T-cell (primary cell): ENCODE results near the gene C1orf21. TPM values are rescaled to one million over a fixed set of nuclear protein-coding genes. Genes with fewer than 3 reads are reported as not detected.

Experiments used
- ATAC-seq, 4 experiments: fragments of 200-7000 bp in 3 of 4; fragments of 150-1000 bp in 1 of 4; cut with Tn5 transposase; replicated peaks in 1 of 4; 1 replicate in 3 of 4; 2 replicates in 1 of 4; pipeline ENCODE4 v1.10.0; 2021; ENCODE audit warnings: moderate library complexity in 3 of 4, mild to moderate bottlenecking in 2 of 4, moderate number of reproducible peaks in 1 of 4
- CTCF ChIA-PET, 2 donors: fragments of 300-600 bp; sonication (Branson Sonifier 250); formaldehyde crosslinking; loops; one replicate each; lab custom pipeline; 2022; ENCODE audit warnings: antibody characterized with exemption in 2 of 2; lab: Charles Lee
- POLR2A ChIA-PET, 2 donors: fragments of 300-600 bp; sonication (Branson Sonifier 250); formaldehyde crosslinking; loops; one replicate each; lab custom pipeline; 2022; ENCODE audit warnings: antibody characterized with exemption in 2 of 2; lab: Charles Lee
- DNase-seq, 35 experiments: peaks; one replicate each; pipeline versions ENCODE4 v3.0.0 to v3.0.0-alpha.2; 2013 to 2023
- H3K27ac ChIP-seq: one replicate; pipeline ENCODE4 v1.5.1; 2013; ENCODE audit warnings: low read length
- H3K27me3 ChIP-seq, 2 experiments: replicated peaks in 1 of 2; 1 replicate in 1 of 2; 2 replicates in 1 of 2; pipeline versions ENCODE4 v1.6.1 to v1.7.0; 2013; ENCODE audit warnings: low read length in 1 of 2, mixed read lengths in 1 of 2; ENCODE audit not compliant: control insufficient read depth in 2 of 2, insufficient read depth in 2 of 2; ENCODE audit errors: extremely low read depth in 1 of 2
- H3K36me3 ChIP-seq, 2 donors: 1 replicate in 1 of 2; 2 replicates in 1 of 2; pipeline versions ENCODE4 v1.6.1 to v1.7.0; 2013; ENCODE audit warnings: low read length in 1 of 2; ENCODE audit not compliant: control insufficient read depth in 2 of 2, insufficient read depth in 1 of 2; ENCODE audit errors: extremely low read depth in 1 of 2
- H3K4me1 ChIP-seq, 2 experiments: 1 replicate in 1 of 2; 2 replicates in 1 of 2; pipeline versions ENCODE4 v1.6.1 to v1.7.0; 2013; ENCODE audit warnings: low read length in 2 of 2, mixed read lengths in 1 of 2; ENCODE audit not compliant: insufficient read depth in 2 of 2, control insufficient read depth in 1 of 2; ENCODE audit errors: extremely low read depth in 1 of 2
- H3K4me3 ChIP-seq, 2 donors: 1 replicate in 1 of 2; 2 replicates in 1 of 2; pipeline versions ENCODE4 v1.5.1 to v1.7.0; 2013; ENCODE audit warnings: mild to moderate bottlenecking in 2 of 2, low read length in 1 of 2, moderate library complexity in 1 of 2; ENCODE audit not compliant: control insufficient read depth in 1 of 2; ENCODE audit errors: extremely low read depth in 1 of 2
- H3K9me3 ChIP-seq: 2 replicates; pipeline ENCODE4 v1.7.0; 2013
- H3K27ac Mint-ChIP-seq, 2 donors: one replicate each; pipeline ENCODE4 v1.8.0; 2020 to 2021; ENCODE audit warnings: mild to moderate bottlenecking in 2 of 2, mixed read lengths in 2 of 2
- H3K27me3 Mint-ChIP-seq, 2 donors: one replicate each; pipeline ENCODE4 v1.8.0; 2021 to 2022; ENCODE audit warnings: mixed read lengths in 2 of 2
- H3K36me3 Mint-ChIP-seq: one replicate; pipeline ENCODE4 v1.8.0; 2021; ENCODE audit warnings: mixed read lengths
- H3K4me1 Mint-ChIP-seq, 3 donors: one replicate each; pipeline ENCODE4 v1.8.0; 2020 to 2022; ENCODE audit warnings: mixed read lengths in 3 of 3, mild to moderate bottlenecking in 1 of 3
- H3K4me3 Mint-ChIP-seq, 3 donors: one replicate each; pipeline ENCODE4 v1.8.0; 2020 to 2022; ENCODE audit warnings: mild to moderate bottlenecking in 3 of 3, mixed read lengths in 3 of 3, moderate library complexity in 3 of 3
- H3K9me3 Mint-ChIP-seq, 3 donors: one replicate each; pipeline ENCODE4 v1.8.0; 2020 to 2022; ENCODE audit warnings: mixed read lengths in 3 of 3
- WGBS: methylation state at CpG from one replicate; pipeline ENCODE4 v1.1.5; 2013; ENCODE audit warnings: missing lambda C conversion rate; ENCODE audit not compliant: insufficient coverage; 5-methylcytosine and 5-hydroxymethylcytosine counted together
- total RNA-seq, 35 experiments: library from RNA in 6 of 35; stranded (reverse) in 6 of 35; fragments of 120-200 nt in 1 of 35; gene quantifications; one replicate each; pipeline versions ENCODE4 v1.2.1 to v1.2.4 and lab custom pipeline; 2013 to 2026

Gene C1orf21
- total RNA-seq, 5 donors from 2014 or later (not counting 1 experiment from before 2014, with no cell fraction given): 1.4 to 17.2 (median 5.9) TPM

DNA sequence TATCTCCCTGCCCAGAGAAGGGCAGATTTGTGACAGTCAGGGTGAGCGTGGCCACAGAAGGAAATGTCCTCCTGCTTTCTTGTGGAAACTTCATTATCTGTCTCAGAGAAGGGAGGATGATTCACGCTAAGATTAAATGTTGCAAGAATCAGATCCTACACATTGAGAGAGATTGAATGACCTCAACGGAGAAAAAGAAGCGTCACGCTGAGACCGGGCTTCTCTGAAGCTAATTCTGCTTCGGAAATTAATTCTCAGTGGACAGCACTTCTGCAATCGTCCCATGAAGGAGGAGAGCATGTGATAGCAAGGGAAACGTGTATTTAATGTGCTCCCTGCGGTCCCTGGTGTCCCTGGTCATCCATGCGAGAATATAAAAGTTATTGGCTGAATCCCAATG lies 19.8 kb upstream of the C1orf21 start:
- WGBS: 93% methylated on average over 6 of the region's 11 CpGs
- ChIA-PET CTCF (no interaction called here), POLR2A (no interaction called here)
- DNase-seq (no peak), ATAC-seq (no peak)
- no peaks in the 10 kb centered on the region for H3K36me3 Mint-ChIP-seq
- H3K4me1 Mint-ChIP-seq: no peaks in the 10 kb centered on the region
- no peak overlapping the region for H3K27ac ChIP-seq
- no peak overlapping the region for H3K4me3 ChIP-seq
- no peaks in the 10 kb centered on the region for H3K9me3 Mint-ChIP-seq
- H3K27ac Mint-ChIP-seq: no peak overlapping the region
- H3K9me3 ChIP-seq: no peaks in the 10 kb centered on the region
- no peak overlapping the region for H3K4me3 Mint-ChIP-seq
- peaks cover 0 to 6% of the 10 kb centered on the region in 2 experiments for H3K27me3 ChIP-seq
- H3K36me3 ChIP-seq: no peaks in the 10 kb centered on the region
- peaks cover 0 to 16% of the 10 kb centered on the region in 2 donors for H3K27me3 Mint-ChIP-seq
- no peaks in the 10 kb centered on the region for H3K4me1 ChIP-seq

DNA sequence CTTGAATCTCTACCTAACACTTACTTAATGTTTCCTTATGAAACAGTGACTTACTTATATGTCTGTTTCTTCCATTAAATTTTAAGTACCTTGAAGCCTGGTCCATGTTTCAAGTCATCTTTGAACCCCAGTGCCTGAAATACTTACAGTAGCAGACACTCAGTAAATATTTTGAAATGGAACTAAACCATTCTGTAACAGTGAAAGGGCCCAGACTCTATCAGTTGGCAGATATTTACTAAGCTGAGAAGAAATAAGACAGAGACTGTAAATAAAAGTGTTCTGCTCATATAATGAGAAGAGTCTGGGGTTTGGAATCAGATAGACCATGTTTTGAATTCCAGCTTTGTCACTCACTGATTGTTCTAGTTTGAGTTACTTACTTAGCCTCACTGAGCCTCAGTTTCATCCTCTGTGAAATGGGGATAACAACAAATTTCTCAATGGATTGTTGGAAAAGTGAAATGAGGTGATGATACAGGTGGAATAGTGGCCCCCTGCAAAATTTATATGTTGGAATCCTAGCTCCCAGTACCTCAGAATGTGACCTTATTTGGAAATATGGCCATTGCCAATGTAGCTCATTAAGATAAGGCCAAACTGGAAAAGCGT lies 19.3 kb upstream of the C1orf21 start:
- H3K27ac Mint-ChIP-seq: no peak overlapping the region
- DNase-seq: no peak
- H3K27me3 Mint-ChIP-seq: peaks cover 0 to 16% of the 10 kb centered on the region in 2 donors
- peaks cover 0 to 6% of the 10 kb centered on the region in 2 experiments for H3K27me3 ChIP-seq
- ChIA-PET POLR2A (no interaction called here), CTCF (no interaction called here)
- no peaks in the 10 kb centered on the region for H3K9me3 ChIP-seq
- ATAC-seq: no peak
- H3K4me1 ChIP-seq: no peaks in the 10 kb centered on the region
- no CpG with 5 or more reads among the region's 1 CpG for WGBS
- H3K36me3 ChIP-seq: no peaks in the 10 kb centered on the region
- no peak overlapping the region for H3K4me3 Mint-ChIP-seq
- no peaks in the 10 kb centered on the region for H3K4me1 Mint-ChIP-seq
- no peaks in the 10 kb centered on the region for H3K9me3 Mint-ChIP-seq
- no peak overlapping the region for H3K27ac ChIP-seq
- no peaks in the 10 kb centered on the region for H3K36me3 Mint-ChIP-seq
- H3K4me3 ChIP-seq: no peak overlapping the region

DNA sequence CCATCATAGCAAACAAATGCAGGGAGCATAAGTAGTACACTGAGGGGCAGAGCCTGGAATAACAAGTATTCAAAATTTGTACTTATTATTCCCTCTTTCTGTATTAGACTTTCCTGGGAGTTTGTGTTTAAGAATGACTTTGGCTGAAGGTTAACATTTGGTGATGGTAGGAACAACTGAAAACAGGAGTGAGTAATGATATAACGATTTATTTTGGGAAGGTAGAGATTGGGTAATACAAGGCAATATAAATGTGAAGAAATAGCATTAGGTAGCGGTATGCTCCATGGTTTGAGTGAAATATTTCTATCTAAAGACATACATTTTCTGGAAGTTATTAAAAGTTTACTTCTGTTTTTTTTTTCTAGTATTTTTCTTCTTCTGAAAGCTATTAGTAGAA lies 18.5 kb upstream of the C1orf21 start:
- no peak overlapping the region for H3K27ac Mint-ChIP-seq
- no peak overlapping the region for H3K4me3 Mint-ChIP-seq
- POLR2A ChIA-PET: no interaction called here
- H3K36me3 Mint-ChIP-seq: no peaks in the 10 kb centered on the region
- DNase-seq (no peak), ATAC-seq (no peak)
- no peaks in the 10 kb centered on the region for H3K36me3 ChIP-seq
- H3K27me3 Mint-ChIP-seq: peaks cover 3 to 20% of the 10 kb centered on the region in 2 donors
- H3K4me1 Mint-ChIP-seq: no peaks in the 10 kb centered on the region
- H3K4me3 ChIP-seq: no peak overlapping the region
- no peaks in the 10 kb centered on the region for H3K9me3 ChIP-seq
- CTCF ChIA-PET: no interaction called here
- no peaks in the 10 kb centered on the region for H3K4me1 ChIP-seq
- 60% methylated on average over 1 of the region's 2 CpGs for WGBS
- H3K27me3 ChIP-seq: peaks cover 0 to 6% of the 10 kb centered on the region in 2 experiments
- no peaks in the 10 kb centered on the region for H3K9me3 Mint-ChIP-seq
- no peak overlapping the region for H3K27ac ChIP-seq

DNA sequence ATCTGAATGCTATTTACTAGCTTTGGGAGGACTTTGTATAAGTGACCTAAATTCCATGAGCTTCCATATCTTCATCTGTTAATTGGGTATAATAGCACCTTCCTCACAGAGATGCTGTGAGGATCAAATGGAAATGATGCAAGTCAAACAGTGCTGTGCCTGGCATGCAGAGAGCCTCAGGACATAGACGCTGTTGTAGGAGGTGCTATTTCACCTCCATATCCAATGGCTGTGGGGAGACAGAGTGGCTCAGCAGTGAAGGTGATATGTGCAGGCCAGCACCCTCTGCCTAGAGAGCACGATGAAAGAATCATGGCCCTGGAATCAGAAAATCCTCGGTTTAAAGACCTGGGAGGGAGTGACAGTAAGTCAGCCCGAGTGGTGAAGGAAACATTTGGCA lies 16.0 kb upstream of the C1orf21 start:
- Histone ChIP-seq H3K27ac (no peak overlapping the region), H3K4me3 (no peak overlapping the region), H3K9me3 (no peaks in the 10 kb centered on the region), H3K36me3 (no peaks in the 10 kb centered on the region), H3K27me3 (no peaks in the 10 kb centered on the region), H3K4me1 (no peaks in the 10 kb centered on the region)
- no peak overlapping the region for H3K27ac Mint-ChIP-seq
- 85% methylated on average over 3 of the region's 4 CpGs for WGBS
- DNase-seq (no peak), ATAC-seq (no peak)
- peaks cover 3 to 15% of the 10 kb centered on the region in 2 donors for H3K27me3 Mint-ChIP-seq
- H3K4me1 Mint-ChIP-seq: no peaks in the 10 kb centered on the region
- no peaks in the 10 kb centered on the region for H3K9me3 Mint-ChIP-seq
- H3K36me3 Mint-ChIP-seq: no peaks in the 10 kb centered on the region
- no peak overlapping the region for H3K4me3 Mint-ChIP-seq
- ChIA-PET CTCF (no interaction called here), POLR2A (no interaction called here)

DNA sequence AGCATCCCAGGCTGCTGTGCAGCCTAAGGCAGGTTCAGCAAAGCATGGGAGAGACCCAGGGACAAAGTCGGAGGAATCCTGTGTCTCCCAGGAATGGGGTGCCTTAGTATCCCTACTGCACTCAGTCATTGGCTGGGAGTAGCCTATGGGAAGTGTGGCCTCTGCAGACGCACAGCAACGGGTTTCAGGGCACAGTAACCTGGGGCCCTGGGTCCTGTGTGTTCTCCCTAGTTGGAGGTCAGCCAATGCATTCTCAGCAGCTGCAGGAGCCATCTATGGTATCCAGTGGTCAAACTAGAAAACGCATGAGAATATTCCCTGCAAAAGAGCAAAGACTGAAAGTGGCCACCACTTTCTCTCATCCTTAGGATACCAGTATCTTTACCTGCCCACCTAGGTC lies 13.7 kb upstream of the C1orf21 start:
- ATAC-seq: no peak
- H3K36me3 Mint-ChIP-seq: no peaks in the 10 kb centered on the region

DNA sequence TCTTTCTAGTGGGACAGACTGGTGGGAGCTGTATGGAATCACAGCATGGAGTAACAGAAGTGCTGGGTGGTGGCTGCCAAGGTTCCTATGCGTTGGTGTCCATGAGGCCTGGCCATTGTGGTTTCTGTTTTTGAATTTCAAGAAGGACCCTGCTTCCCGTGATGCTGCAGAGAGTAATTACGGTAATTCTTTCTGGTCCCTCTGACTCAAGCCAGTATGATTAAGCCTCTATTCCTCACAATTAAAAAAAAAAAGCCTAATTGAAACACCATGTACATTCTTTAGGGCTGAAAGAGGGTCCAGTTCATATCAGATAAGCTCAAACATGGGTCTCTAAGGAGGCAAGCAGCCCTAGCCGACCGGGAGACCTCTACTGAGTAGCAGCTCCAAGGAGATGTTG lies 10.5 kb upstream of the C1orf21 start:
- Histone ChIP-seq H3K4me1 (peaks cover 0 to 10% of the 10 kb centered on the region in 2 experiments), H3K27me3 (peaks cover 0 to 2% of the 10 kb centered on the region in 2 experiments), H3K4me3 (no peak overlapping the region), H3K36me3 (no peaks in the 10 kb centered on the region), H3K9me3 (no peaks in the 10 kb centered on the region), H3K27ac (no peak overlapping the region)
- no peaks in the 10 kb centered on the region for H3K36me3 Mint-ChIP-seq
- peaks cover 0 to 5% (median 3%) of the 10 kb centered on the region in 3 donors for H3K4me1 Mint-ChIP-seq
- ChIA-PET CTCF (interaction anchor here in 1 of 2 donors (1.2 kb wide), 1 partner anchor 11 kb away, joined by 3 read pairs; no protein-coding TSS in a partner anchor), POLR2A (no interaction called here)
- ATAC-seq: no peak
- 91% methylated on average over 4 of the region's 5 CpGs for WGBS
- no peak for DNase-seq
- H3K27ac Mint-ChIP-seq: no peak overlapping the region
- H3K27me3 Mint-ChIP-seq: peaks cover 19 to 20% of the 10 kb centered on the region in 2 donors
- H3K9me3 Mint-ChIP-seq: no peaks in the 10 kb centered on the region
- no peak overlapping the region for H3K4me3 Mint-ChIP-seq

More for the DNA sequence above, 13.7 kb upstream of the C1orf21 start:
- H3K9me3 Mint-ChIP-seq: no peaks in the 10 kb centered on the region
- DNase-seq: no peak
- H3K27ac Mint-ChIP-seq: no peak overlapping the region
- WGBS: 88% methylated on average over 4 of the region's 4 CpGs
- no peaks in the 10 kb centered on the region for H3K4me1 ChIP-seq
- H3K4me3 ChIP-seq: no peak overlapping the region
- no peaks in the 10 kb centered on the region for H3K4me1 Mint-ChIP-seq
- POLR2A ChIA-PET: no interaction called here
- H3K36me3 ChIP-seq: no peaks in the 10 kb centered on the region
- H3K4me3 Mint-ChIP-seq: no peak overlapping the region
- H3K27ac ChIP-seq: no peak overlapping the region
- H3K27me3 ChIP-seq: peaks cover 0 to 2% of the 10 kb centered on the region in 2 experiments
- CTCF ChIA-PET: no interaction called here
- no peaks in the 10 kb centered on the region for H3K9me3 ChIP-seq
- peaks cover 6 to 22% of the 10 kb centered on the region in 2 donors for H3K27me3 Mint-ChIP-seq
